T-helper 1 cell (primary cell): ENCODE data around the gene TAB2.
A peak's percentile ranks its signal among the peaks of the same experiment; 100 is the strongest.
"Not testable (repeated sequence)": the region's sequence is repeated elsewhere in the genome, so short reads cannot be mapped to it uniquely, and the experiment has no call there.

Source experiments
- DNase-seq, 5 donors: peaks; one replicate each; pipeline ENCODE4 v3.0.0-alpha.2; 2012 to 2020

Gene TAB2

GRCh38 chr6:149313861-149314260, 3.7 kb upstream of the TAB2 start:
- DNase-seq: no peak

GRCh38 chr6:149314325-149314905, 3.1 kb upstream of the TAB2 start:
- no peak for DNase-seq

DNA sequence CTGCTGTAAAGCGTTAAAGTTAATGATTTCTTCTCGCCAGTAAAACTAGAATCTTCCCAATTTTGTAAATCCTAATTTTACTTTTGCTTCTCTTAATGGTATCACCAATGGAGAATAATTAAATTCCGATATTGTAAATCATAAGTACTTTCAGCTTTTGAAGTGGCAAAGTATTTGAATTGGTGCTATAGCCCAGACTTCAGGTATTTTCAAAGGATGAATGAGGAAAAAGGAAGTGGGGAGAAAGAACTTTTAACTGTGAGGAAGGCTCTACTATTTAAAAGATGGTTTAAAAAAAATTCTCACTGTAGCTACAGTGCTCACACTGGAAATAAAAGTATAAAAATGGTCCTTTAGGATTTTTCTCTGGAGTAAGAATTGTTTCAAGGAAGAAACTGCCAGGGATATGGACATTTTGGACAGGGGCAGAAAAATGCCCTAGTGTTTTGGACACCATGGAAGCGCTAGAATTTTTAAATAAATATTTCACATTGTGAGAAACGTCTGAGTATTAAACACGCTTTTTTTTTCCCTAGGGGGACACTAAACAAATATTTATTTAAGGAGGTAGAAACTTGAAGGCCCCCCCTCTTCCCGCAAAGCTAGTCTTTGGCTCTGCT, 1.3 kb upstream of the TAB2 start:
- no peak for DNase-seq

- DNase-seq: peak; percentile 82 to 96 (median 86)
Measured at GRCh38 chr6:149316740-149317643, 520 bp upstream of the TAB2 start.

DNA sequence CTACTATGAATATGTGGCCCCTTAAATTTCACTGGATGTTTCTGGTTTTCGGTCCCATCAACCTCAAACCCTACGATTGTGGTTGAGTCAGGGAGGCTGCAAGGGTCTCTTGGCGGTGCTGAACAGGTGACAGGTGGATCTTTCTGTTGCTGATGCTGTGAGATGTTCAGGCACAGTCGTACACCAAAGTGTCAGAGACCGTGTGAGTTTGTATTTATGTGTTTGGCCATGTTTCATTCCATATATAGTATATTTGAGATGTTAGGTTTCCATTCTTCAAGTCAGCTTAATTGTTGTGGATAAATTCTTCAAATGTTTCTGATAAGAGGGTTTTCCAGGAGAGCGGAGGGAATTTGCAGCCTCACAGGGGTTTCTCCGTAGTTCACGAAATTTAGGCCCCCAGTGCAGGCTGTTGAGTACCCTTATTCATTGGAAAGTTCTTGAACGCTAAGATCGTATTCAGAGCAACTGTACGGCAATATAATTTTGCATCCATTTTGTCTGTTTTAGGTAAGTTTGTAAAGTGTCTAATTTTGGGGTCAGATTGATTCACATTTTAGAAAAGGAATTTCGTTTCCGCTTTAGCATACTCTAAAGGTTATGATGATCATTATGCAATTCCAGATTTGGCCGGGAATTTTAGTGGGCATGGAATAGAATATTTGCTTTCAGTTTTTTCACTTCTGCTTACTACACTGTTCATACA, 1.2 kb downstream of the TAB2 start:
- DNase-seq: peak in 2 of 5 donors; percentile 49 to 80

- DNase-seq: no peak
Measured at GRCh38 chr6:149319422-149319821, 1.9 kb downstream of the TAB2 start.

GRCh38 chr6:149320016-149320415, 2.5 kb downstream of the TAB2 start:
- DNase-seq: not testable (repeated sequence)

- no peak for DNase-seq
Measured at GRCh38 chr6:149320796-149321195, 3.3 kb downstream of the TAB2 start.

DNA sequence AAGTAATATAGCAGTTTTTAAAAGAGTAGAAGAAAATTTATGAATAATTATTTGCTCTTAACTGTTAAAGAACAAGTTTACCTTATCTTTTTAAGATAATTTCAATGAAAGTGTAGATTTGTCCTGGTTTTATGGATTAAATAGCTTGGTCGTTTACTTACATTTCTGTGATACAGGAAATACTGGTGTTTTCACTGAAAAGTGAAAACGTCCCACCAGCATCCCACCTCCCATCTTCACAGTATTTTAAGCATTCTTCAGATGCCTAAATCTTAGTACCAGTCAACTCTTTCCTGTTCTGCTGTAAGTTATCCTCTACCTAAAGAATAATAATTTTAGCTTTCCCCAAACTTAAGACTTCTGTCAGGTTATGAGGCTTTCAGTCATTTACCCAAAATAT, 5.8 kb downstream of the TAB2 start:
- DNase-seq: no peak

- no peak for DNase-seq
Measured at GRCh38 chr6:149323925-149324324, 6.4 kb downstream of the TAB2 start.

GRCh38 chr6:149324428-149324827, 6.9 kb downstream of the TAB2 start:
- no peak for DNase-seq

GRCh38 chr6:149325648-149326236, 8.2 kb downstream of the TAB2 start:
- no peak for DNase-seq

- no peak for DNase-seq
Measured at GRCh38 chr6:149327638-149328037, 10.1 kb downstream of the TAB2 start.

DNA sequence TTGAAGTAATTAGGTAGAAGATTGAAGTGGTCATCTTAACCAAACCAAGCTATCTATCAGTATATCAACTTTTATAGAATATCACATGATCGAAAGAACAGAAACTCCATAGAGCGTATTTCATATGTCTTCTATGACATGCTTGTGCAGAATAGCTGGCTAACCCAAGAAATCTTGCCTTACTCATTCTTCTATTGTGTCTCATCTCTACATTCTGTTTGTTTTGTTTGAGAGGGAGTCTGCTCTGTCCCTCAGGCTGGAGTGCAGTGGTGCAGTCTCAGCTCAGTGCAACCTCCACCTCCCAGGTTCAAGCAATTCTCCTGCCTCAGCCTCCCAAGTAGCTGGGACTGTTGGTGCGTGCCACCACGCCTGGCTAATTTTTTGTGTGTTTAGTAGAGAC, 10.6 kb downstream of the TAB2 start:
- no peak for DNase-seq

- DNase-seq: no peak
Measured at GRCh38 chr6:149329529-149329928, 12.0 kb downstream of the TAB2 start.

DNA sequence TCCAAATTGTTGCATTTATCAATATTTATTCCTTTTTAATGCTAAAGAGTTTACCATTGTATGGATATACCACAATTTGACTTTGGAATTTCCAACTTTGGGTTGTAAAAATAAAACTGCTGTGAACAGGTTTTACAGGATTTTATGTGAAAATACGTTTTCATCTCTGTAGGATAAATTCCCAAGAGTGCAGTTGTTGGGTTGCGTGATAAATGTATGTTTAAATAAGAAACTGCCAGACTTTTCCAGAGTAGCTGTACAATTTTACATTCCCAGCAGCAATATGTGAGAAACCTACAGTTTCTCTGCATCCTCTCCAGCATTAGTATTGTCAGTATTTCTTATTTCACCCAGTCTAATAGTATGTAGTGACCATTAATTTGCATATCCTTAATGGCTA, 12.6 kb downstream of the TAB2 start:
- no peak for DNase-seq

- DNase-seq: no peak
Measured at GRCh38 chr6:149331043-149331807, 13.7 kb downstream of the TAB2 start.

DNA sequence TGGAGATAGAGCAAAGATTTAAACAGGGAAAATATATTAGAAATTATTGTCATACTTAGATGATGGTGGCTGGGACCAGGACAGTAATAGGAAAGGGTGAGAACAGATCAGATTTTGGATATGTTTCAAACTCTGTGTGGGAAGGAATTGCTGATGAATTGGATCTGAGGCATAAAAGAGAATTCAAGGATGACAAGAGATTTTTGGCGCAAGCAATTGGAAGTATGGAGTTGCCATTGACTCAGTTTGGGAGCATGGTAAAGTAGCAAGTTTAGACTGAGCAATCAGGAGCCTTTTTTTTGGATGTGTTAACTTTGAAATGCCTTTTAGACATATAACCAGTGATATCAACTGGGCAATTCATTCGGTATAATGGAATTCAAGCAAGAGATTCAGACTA, 14.4 kb downstream of the TAB2 start:
- DNase-seq: no peak

GRCh38 chr6:149332602-149333265, 15.2 kb downstream of the TAB2 start:
- DNase-seq: no peak

DNA sequence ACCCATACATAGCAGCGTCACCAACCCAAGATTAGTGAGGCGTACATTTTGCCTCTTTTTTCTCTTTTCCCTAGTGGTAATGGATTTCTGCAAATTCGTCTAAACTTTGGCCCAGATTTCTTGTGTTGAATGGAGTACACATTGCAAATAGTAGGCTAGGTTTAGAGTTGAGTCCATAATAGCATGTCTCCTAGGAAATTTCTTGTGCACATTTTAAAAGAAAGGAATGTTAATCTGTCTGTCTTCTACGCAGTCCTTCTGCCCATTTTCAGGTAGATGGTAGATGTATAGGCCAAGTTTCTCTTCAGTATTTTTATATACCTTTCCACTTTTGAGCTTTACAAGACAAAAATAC, 15.7 kb downstream of the TAB2 start:
- DNase-seq: no peak

- no peak for DNase-seq
Measured at GRCh38 chr6:149334201-149334600, 16.7 kb downstream of the TAB2 start.
